ENCODE measurements around the gene ATP9B.
"Not testable (repeated sequence)": the region's sequence is repeated elsewhere in the genome, so short reads cannot be mapped to it uniquely, and the experiment has no call there.

Gene ATP9B

GRCh38 chr18:79320216-79320850 is 251.1 kb downstream of the ATP9B start:
- DNase-seq, result no peak
- intact Hi-C loops (cut with DNase I), result no loop called here

DNA sequence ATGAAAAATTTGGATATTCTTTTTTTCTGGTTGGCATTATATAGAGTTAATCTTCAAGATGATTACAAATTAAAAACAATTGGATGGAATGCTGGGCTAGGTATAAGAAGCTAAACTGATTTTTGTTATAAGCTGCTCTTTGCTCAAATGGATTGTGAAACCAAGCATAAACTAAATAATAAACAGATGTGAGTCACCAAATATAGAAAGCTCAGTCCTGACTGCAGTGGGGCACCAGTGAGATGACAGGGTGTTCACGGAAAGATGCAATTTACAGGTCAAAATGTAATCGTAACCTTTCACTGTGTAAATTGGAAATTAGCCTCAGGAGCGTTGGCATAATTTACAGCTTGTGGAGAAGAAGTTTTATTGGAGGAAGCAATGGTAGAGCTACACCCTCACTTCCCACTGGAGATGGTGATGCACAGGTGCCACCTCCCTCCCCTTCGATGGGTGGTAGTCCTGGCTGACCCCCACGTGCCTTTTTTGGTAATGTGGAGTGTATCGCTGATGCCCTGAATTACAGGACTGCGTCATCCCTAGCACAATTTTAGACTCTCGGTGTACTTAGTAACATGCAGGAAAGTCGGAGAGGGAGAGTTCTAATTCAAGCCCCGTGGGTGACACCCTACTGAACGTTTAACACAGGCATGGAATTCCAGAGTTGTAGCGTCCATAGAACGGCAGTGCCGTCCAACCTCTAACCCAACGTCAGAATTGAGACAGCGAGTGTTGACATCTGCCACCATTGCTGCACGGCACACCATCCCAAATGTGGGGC is 252.6 kb downstream of the ATP9B start:
- intact Hi-C loops (cut with DNase I), result no loop called here
- no peak for DNase-seq

GRCh38 chr18:79322441-79322840 is 253.2 kb downstream of the ATP9B start:
- DNase-seq, result no peak
- intact Hi-C loops (cut with DNase I), result no loop called here

DNA sequence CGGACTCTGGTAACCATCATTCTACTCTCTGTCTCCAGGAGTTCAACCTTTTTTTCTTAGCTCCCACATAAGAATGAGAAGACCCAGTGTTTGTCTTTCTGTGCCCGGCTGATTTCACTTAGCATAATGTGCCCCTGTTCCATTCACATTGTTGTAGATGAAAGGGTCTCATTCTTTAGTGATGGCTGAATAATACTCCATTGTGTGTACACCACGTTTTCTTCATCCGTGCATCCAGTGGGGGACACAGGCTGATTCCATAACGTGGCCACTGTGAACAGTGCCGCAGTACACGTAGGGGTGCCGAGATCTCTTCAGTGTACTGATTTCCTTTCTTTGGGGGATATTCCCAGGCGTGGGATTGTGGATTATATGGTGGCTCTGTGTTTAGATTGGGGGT is 254.3 kb downstream of the ATP9B start:
- intact Hi-C loops (cut with DNase I), result no loop called here
- no peak for DNase-seq

GRCh38 chr18:79326413-79327198 is 257.4 kb downstream of the ATP9B start:
- intact Hi-C loops (cut with DNase I), result no loop called here
- DNase-seq, result no peak

DNA sequence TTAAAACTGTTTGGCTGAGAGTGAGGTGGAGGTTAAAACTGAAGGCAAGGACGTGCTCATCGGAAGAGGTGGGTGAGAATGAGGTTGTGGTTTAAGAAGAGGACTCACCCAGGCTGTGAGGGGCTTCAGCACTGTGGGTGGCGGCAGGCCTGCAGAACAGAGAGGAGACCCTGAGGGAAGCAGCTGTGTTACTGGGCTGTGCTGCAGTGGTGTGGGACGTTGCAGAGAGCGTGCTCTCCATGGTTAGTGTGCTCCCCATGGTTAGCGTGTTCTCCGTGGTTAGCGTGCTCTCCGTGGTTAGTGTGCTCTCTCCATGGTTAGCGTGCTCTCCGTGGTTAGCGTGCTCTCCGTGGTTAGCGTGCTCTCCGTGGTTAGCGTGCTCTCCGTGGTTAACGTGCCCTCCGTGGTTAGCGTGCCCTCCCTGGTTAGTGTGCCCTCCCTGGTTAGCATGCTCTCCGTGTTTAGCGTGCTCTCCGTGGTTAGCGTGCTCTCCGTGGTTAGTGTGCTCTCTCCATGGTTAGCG is 258.1 kb downstream of the ATP9B start:
- no peak for DNase-seq
- intact Hi-C loops (cut with DNase I), result no loop called here

- DNase-seq; intact Hi-C loops (cut with DNase I): not testable (repeated sequence)
These were observed 258.7 kb downstream of the ATP9B start for GRCh38 chr18:79327915-79328314.

DNA sequence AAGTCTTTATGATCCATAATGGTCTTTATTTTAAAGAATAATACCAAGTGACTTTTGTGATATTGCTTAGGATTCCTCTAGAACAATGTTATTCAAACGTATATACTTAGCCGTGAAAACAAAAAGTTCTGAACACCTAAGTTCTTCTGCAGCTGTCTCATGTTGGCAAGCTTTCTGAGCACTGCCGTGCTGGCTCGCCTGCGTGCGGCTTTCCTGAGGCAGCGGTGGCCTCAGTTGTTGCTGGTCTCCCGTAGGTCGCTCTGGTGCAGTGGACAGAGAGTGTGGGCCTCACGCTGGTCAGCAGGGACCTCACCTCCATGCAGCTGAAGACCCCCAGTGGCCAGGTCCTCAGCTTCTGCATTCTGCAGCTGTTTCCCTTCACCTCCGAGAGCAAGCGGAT is 259.7 kb downstream of the ATP9B start:
- DNase-seq, result no peak
- intact Hi-C loops (cut with DNase I), result no loop called here

GRCh38 chr18:79329786-79330185 is 260.6 kb downstream of the ATP9B start:
- intact Hi-C loops (cut with DNase I), result no loop called here
- DNase-seq, result no peak

DNA sequence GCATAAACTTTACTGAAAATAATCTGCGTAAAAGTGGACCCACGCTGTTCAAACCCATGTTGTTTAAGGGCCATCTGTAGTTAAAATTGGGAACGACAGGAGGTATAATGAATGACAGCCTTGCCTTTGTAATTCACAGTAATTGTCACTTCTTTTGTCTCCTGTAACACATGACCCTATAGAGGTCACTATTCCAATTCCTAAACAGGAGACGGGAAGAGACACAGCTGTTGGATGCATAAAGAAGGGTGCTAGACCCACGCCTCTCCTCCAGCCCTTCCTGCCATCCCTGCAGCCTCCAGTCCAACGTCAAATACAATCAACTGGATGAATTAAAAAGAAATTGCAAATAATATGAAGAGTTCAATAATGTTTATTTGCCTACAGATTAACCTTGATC is 263.5 kb downstream of the ATP9B start:
- DNase-seq, result no peak
- intact Hi-C loops (cut with DNase I), result no loop called here

GRCh38 chr18:79333046-79333445 is 263.9 kb downstream of the ATP9B start:
- intact Hi-C loops (cut with DNase I), result no loop called here
- no peak for DNase-seq

- intact Hi-C loops (cut with DNase I), result no loop called here
These were observed 265.5 kb downstream of the ATP9B start for GRCh38 chr18:79334496-79335233.

GRCh38 chr18:79335833-79336360 is 266.7 kb downstream of the ATP9B start:
- intact Hi-C loops (cut with DNase I), result no loop called here
- DNase-seq, result no peak

More at GRCh38 chr18:79334496-79335233, 265.5 kb downstream of the ATP9B start:
- no peak for DNase-seq

GRCh38 chr18:79336556-79337142 is 267.5 kb downstream of the ATP9B start:
- intact Hi-C loops (cut with DNase I), result no loop called here
- no peak for DNase-seq

- DNase-seq, result no peak
- intact Hi-C loops (cut with DNase I), result no loop called here
These were observed 268.0 kb downstream of the ATP9B start for GRCh38 chr18:79337184-79337583.

DNA sequence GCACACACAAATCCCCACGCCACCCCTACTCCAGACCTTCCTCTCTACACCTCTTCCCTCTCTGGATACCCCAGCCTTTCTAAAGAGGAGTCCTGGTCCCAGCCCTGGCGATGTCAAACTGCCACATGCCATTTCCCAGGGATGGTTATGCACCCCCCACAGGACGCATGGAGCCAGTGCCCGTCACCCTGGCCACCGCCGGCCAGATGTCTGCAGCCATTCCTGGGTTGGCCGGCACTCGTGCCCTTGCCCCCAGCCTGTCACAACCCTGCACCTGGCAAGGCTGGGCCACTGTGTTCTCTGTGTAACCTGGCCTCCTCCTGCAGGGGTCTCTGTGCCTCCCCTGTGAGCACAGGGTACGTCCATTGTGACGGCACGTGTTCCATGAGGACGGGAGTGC is 268.4 kb downstream of the ATP9B start:
- DNase-seq, result no peak
- intact Hi-C loops (cut with DNase I), result no loop called here

DNA sequence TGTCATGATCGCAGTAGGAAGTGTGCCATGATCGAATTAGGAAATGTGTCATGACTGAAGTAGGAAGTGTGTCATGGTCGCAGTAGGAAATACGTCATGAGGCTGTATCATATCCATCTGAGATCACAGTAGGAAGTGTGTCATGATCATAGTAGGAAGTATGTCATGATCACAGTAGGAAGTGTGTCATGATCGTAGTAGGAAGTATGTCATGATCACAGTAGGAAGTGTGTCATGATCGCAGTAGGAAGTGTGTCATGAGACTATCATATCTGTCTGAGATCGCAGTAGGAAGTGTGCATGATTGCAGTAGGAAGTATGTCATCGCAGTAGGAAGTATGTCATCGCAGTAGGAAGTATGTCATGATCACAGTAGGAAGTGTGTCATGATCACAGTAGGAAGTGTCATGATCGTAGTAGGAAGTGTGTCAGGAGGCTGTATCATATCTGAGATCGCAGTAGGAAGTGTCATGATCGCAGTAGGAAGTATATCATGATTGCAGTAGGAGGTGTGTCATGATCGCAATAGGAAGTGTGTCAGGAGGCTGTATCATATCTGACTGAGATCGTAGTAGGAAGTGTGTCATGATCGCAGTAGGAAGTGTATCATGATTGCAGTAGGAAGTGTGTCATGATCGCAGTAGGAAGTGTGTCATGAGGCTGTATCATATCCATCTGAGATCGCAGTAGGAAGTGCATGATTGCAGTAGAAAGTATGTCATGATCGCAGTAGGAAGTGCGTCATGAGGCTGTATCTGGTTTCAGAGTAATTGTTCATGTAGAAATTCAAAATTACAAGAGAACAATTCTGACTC is 270.1 kb downstream of the ATP9B start:
- intact Hi-C loops (cut with DNase I), result no loop called here
- no peak for DNase-seq

GRCh38 chr18:79343567-79344207 is 274.5 kb downstream of the ATP9B start:
- no peak for DNase-seq
- intact Hi-C loops (cut with DNase I), result no loop called here

DNA sequence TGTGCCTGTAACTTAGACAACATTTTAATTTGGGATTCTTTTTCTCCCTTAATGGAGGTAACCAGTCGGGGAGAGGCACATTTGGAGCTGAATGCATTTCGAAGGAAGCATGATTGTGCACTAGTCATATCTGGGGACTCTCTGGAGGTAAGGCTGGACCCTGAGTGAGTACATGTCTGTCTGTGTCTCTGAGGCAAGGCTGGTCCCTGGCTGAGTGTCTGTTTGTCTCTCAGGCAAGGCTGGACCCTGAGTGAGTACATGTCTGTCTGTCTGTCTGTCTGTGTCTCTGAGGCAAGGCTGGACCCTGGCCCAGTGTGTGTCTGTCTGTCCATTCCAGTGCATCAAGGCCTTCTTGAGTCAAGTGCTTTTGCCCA is 275.0 kb downstream of the ATP9B start:
- intact Hi-C loops (cut with DNase I), result no loop called here
- DNase-seq, result no peak

All from posterior cingulate gyrus (tissue), 11 donors.